Bone marrow (tissue), 2 donors: ENCODE data around the gene PRDM16.

ENCODE experiments used
- DNase-seq, 2 donors: peaks; one replicate each; lab custom pipeline; 2025; lab: John Stamatoyannopoulos, UW

The PRDM16 gene

GRCh38 chr1:3373700-3374405, 304.9 kb downstream of the PRDM16 start:
- DNase-seq: no peak

DNA sequence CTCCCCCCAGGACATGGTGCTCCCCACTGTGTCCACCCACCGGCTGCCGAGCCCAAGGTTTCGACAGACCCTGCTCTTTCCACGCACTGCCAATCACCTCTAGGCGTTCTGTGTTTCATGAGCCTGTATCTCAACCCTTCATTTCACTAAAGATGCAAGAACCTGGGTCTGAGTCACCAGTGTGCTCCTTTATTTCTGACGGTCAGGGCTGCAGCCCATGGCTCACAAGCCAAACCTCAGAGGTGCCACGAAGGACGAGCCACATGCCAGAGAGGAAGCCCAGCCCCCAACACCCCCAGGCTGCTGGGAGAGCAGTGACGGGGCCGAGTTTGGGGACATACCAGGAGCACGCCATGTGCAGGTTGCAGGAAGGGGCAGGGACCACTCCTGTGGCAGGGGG, 306.2 kb downstream of the PRDM16 start:
- no peak for DNase-seq

DNA sequence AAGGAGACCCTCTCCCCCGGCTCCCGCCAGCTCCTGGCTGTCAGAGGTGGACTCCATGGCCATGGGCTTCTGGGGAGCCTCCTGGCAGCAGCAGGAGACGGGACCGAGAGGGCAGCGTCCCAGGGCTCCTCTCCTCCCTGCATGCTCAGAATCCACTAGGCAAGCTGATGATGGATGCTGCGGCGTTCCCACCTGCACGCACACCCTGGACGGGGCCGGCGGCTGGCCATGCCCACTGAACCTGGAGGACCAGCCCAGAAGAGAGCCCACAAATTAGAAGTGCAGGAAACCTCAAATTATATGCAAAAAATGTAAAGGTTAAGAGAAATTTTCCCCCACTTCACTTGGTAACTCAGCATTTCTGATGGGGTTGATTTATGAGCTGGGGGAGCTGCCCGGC, 308.2 kb downstream of the PRDM16 start:
- no peak for DNase-seq

DNA sequence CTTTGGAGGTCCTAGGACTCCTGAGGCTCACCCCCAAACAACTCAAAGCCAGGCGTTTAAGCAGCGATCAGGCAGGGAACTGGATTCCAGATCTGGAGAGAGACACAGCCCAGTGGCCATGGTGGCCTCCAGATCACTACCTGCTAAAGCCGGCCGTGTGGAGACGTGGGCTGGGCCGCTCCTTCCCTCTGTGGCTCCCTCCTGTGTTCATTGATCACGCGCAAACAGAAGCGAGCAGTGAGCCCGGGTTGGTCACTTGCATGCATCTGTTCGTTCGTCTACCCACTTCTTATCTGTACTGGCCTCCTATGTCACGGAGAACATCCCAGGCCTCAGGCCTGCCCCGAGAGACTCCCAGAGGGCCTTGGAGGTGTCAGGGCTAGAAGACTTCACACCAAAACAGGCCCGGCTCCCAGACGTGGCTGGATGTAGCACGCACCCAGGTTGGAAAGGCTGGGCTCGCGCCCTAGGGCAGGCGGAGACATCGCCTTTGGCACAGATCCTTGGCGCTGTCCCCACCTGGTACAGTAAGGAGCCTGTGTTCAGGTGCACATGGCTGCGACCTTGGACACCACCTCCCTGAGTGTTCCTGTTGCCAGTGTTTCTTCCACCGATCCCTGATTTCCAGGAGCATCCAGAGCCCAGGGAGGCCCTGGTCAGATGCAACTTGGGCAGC, 308.7 kb downstream of the PRDM16 start:
- no peak for DNase-seq

DNA sequence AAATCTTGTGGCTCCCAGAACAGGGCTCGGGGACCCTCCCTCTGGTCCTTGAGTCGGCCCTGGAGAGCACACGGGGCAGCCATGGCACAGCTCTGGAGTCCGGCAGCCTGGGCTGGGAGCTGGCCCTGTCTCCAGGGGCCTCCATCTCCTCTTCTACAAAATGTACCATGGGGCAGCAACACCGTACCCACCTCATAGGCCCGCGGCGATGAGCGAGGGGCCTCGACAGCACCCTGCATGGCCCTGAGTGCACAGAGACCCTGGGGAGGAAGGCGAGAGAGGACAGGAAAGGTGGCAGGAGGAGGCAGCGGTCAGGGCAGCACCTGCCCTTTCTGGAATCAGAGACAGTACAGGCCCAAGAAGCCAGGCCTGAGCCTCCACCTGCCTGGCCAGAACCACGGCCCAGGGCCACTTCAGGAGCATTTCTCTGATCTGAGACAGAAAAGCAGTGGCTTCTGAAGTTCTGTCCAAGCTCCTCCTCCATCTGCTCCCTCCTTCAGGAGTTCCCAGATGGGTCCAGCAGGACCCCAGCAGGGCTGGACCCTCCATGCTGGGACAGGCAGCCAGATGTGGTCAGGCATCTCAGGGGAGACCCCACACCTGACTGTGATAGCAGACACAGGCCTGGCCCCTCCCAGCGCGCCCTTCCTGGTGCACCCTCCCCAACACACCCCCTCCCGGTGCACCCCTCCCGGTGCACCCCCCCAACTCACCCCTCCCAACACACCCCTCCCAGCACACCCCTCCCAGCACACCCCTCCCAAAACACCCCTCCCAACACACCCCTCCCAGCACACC, 309.6 kb downstream of the PRDM16 start:
- no peak for DNase-seq

- no peak for DNase-seq
These were observed 310.9 kb downstream of the PRDM16 start for GRCh38 chr1:3379934-3380333.

DNA sequence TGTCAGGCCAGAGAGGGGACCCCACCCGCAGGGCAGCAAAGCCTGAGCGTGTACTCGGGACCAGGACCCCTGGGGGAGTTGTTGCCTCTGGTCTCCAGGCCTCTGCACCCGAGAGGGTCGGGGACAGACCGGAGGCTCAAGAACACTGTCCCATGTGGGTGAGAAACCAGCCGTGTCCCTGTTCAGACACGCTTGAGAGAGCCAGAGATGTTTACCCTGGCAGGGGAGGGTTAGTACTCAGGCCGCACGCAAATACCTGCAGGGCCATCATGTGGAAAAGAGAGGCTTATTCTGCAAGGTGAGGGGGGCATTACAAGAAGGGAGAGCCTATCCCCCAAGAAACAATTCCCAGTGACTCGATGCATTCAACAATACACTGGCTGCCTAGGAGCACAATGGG, 311.5 kb downstream of the PRDM16 start:
- DNase-seq: no peak

GRCh38 chr1:3381901-3382300, 312.9 kb downstream of the PRDM16 start:
- no peak for DNase-seq

DNA sequence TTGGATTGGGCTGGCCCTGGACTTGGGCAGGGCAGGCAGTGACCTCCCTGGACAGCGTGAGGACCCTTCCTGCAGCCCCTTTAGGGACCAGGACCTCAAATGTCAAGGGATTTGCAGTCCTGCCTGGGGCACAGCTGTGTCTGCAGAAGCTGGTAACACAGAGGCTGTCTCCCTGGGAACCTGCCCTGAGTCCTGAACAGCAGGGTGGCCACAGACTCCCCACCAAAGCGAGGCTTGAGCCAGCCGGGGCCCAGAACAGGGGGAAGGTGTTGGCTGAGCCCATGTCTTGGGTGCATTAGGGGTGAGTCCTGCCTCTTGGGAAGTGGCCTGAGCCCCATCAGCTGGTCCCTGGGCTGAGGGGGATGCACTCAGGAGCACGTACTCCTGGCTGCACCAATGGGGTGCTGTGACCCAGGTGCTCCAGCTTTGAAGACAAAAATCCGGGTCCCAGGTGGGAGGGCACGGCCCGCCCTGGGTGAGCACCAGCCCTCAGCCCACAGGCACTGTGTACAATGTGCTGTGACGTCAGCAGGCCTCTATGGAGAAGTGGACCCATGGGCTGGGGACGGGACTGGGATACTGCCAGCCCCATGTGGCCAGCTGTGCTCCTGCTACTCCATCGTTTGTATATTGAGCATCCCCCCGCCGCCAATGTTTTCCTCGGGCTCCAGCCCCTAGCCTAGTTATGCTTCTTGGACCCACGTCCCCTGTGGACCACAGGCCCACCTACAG, 313.5 kb downstream of the PRDM16 start:
- no peak for DNase-seq

DNA sequence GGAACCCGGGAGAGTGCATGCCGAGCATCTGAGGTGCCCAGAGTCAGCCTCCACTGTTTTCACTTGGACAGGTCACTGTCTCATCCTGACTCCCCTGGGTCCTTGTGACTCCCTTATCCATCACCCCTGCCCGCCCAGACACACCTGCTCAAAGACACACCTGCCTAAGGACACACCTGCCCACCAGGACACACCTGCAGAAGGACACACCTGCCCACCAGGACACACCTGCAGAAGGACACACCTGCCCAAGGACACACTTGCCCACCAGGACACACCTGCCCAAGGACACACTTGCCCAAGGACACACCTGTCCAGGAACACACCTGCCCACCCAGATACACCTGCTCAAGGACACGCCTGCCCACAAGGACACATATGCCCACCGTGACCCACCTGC, 314.7 kb downstream of the PRDM16 start:
- no peak for DNase-seq

DNA sequence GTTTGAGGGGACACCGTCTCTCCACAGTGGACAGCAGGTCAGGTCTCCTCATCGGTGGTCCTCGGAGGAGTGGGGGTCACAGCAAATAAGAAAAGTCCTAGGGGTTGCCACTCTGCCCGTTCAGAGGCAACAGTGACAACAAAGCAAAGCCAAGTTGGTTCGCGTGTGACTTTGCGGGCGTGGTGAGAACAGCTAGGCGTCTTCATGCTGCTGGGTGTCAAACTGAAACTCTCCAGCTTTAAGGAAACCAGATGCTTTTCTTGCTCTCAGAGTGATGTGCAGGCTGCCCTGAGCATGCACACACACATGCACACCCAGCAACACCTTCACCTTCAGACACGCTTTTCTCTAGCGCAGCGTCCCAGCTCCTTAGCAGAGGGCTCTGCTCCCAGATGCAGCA, 315.4 kb downstream of the PRDM16 start:
- DNase-seq: no peak

DNA sequence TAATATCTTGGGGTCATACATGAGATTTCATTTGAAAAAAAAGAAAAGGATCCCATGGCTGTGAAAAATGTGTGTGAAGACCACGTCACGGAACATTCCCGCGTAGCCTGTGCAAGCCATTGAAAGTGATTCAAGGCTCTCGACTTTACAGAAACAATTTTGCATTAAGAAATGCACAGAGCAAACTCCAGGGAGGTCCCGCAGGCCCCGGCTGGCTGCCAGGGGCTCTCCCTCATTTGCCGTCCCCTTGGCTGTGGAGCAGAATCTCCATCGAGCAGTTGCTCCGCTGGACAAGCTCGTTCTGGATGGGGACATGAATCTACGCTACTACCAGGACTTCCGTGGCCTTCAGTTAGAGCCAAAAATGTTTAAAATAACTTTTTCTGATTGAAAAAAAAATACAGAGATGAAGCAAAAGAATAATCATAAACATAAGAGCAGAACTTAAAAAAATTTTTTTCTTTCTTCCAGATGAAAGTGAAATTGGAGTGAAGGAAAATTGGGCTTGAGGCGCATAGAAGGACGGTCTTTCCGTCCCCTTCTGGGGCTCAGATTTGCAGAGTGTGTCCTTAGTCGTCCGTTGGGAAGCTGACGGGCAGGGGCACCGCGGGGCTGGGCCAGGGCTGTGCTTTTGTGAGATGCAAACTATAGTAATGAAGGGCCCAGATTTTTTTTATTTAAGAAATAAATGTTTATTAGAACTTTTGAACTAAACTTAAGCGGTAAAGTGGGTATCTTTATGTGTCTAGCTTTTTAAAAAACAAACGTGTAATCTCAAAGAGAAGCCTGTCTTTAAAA, 317.4 kb downstream of the PRDM16 start:
- no peak for DNase-seq

DNA sequence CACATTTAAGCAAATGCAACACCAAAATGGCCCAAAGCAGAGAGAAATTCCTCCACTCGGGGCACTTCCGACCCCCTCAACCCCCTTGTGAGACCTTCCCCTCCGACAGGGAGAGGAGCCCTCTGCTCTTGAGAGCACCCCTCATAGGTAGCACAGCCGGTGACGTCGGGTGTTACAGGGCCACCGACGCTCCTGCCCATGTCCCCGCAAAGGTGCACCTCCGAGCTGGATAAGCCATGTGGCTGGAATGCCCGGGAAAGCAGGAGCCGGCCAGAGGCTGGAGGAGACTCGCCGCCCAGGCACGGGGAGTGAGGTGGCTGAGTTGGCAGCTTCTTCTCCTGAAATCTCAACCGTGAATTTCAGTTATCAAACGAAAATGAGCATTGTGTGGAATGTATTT, 318.4 kb downstream of the PRDM16 start:
- DNase-seq: no peak

- DNase-seq: no peak
These were observed 320.3 kb downstream of the PRDM16 start for GRCh38 chr1:3389093-3389833.

- no peak for DNase-seq
These were observed 321.3 kb downstream of the PRDM16 start for GRCh38 chr1:3390291-3390690.

GRCh38 chr1:3391711-3392110, 322.7 kb downstream of the PRDM16 start:
- no peak for DNase-seq

- DNase-seq: no peak
These were observed 324.3 kb downstream of the PRDM16 start for GRCh38 chr1:3393024-3393986.

DNA sequence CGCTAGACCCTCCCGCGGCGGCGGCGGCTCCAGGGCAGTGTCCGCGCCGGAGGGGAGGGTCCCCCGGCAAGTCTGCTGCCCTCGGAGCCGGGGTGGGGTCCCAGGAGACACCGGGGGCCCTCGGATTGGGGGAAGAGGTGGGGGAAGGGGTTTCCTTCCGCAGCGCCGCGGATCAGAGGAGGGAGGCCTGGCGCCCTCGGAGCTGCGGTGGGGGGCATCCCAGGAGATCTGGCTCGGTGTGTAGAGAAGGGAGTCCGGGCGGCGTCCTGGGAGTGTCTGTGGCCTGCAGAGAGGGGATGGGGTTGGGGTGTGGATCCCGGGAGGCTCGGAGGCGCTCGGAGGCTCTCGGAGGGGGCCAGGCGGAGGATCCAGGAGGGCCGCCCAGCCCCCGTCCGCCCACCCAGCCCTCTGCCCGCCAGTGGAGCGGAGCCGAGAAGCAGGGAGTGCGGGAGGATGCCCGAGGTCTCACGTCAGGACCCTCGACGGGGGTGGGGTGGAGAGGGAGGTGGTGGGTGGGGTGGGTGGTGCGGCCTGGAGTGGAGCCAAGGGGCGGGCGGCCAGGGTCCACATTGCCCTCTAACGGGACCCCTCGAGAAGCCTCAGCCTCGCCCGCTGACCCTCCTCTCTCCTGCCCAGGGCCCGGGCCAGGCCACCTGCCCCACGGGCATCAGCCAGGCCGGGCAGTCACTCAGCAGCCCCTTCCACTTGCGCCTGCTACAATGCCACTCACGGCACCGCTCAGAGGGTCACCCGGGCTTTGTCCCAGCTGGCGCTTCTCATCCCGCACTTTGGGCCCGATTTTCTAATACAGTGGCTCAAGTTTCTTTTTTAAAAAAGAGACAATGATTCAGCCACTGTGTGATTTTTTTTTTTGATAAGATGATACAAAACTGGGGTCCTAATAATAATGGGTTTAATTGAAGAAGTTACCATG, 325.3 kb downstream of the PRDM16 start:
- DNase-seq: no peak

GRCh38 chr1:3396411-3396810, 327.4 kb downstream of the PRDM16 start:
- no peak for DNase-seq
